Measurements from ENCODE around the gene ADCY4. TPM values are rescaled to one million over a fixed set of nuclear protein-coding genes. Genes with fewer than 3 reads are reported as not detected.

Gene ADCY4
- total and polyA plus RNA-seq, 4 donors = 22.6 to 42.8 (median 36.0) TPM

DNA sequence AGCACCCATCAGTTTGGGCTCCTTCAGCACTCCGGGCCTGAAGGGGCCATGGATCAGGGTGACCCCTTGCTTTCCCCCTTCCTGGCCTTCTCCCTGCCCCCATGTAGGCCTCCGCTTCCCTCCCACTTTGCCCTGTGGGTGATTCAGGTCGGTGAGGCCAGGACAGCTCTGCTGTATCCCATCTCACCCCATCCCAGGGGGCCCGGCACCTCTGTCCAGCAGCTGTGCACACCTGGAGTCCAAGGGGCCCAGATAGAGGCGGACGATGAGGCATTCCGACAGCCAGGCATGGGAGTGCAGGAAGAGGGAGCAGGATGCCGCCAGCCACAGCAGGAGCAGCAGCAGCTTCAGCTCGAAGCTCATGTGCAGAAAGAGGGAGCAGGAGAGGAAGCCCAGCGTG, 12.2 kb downstream of the ADCY4 start:
- TF ChIP-seq, protein P1, sequence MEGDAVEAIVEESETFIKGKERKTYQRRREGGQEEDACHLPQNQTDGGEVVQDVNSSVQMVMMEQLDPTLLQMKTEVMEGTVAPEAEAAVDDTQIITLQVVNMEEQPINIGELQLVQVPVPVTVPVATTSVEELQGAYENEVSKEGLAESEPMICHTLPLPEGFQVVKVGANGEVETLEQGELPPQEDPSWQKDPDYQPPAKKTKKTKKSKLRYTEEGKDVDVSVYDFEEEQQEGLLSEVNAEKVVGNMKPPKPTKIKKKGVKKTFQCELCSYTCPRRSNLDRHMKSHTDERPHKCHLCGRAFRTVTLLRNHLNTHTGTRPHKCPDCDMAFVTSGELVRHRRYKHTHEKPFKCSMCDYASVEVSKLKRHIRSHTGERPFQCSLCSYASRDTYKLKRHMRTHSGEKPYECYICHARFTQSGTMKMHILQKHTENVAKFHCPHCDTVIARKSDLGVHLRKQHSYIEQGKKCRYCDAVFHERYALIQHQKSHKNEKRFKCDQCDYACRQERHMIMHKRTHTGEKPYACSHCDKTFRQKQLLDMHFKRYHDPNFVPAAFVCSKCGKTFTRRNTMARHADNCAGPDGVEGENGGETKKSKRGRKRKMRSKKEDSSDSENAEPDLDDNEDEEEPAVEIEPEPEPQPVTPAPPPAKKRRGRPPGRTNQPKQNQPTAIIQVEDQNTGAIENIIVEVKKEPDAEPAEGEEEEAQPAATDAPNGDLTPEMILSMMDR (IDR thresholded peaks at IDR 0.05; ENCODE audit: control extremely low read depth, extremely low read depth) = no peak
- H3K27ac ChIP-seq (ENCODE audit: low read depth in 1 of 2, low read length in 1 of 2) = no peak overlapping the region
- peaks cover 0 to 7% (median 0%) of the 10 kb centered on the region in 5 donors for H3K4me1 ChIP-seq (ENCODE audit: control insufficient read depth in 5 of 5, insufficient read depth in 5 of 5, low read length in 5 of 5)
- no peak overlapping the region for H3K4me3 ChIP-seq
- no peak overlapping the region for H3K9ac ChIP-seq (ENCODE audit: insufficient read depth in 1 of 2, low read length in 2 of 2)
- WGBS, 2 donors = 82 to 90% methylated on average over 10 of the region's 10 CpGs
- no peaks in the 10 kb centered on the region for H3K9me3 ChIP-seq (ENCODE audit: control insufficient read depth in 4 of 4, insufficient read depth in 3 of 4, low read length in 3 of 4)
- DNase-seq (no peak), ATAC-seq (ENCODE audit: insufficient read depth, low FRiP score) (no peak)
- H3K27me3 ChIP-seq (ENCODE audit: control insufficient read depth in 3 of 3, insufficient read depth in 3 of 3, low read length in 2 of 3) = peaks cover 0 to 19% (median 11%) of the 10 kb centered on the region in 3 donors
- H3K36me3 ChIP-seq (ENCODE audit: control insufficient read depth in 4 of 4, insufficient read depth in 4 of 4, low read length in 4 of 4) = peaks cover 0 to 1% (median 0%) of the 10 kb centered on the region in 4 donors

DNA sequence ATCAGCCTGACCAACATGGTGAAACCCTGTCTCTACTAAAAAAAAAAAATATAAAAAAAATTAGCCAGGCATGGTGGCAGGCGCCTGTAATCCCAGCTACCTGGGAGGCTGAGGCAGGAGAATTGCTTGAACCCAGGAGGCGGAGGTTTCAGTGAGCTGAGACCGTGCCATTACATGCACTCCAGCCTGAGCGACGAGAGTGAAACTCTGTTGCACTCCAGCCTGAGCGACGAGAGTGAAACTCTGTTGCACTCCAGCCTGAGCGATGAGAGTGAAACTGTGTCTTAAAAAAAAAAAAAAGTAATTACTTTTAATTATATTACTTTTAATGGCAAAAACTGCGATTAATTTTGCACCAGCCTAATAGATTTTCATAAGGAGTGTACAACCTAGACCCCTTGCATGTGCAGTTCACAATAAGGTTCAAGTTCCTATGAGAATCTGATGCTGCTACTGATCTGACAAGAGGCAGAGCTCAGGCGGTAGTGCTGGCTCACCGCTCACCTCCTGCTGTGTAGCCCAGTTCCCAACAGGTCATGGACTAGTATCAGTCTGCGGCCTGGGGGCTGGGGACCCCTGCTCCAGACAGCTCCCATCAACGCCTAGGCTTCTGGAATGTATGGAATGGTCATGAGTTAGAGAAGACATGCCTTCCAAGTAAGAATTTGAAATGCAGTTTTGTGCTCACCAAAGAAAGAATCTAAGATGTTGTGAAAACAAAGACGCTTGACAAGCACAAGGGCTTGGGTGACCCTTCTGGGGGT, 13.5 kb downstream of the ADCY4 start:
- Histone ChIP-seq H3K27me3 (ENCODE audit: control insufficient read depth in 3 of 3, insufficient read depth in 3 of 3, low read length in 2 of 3) (peaks cover 0 to 31% (median 23%) of the 10 kb centered on the region in 3 donors), H3K9ac (ENCODE audit: insufficient read depth in 1 of 2, low read length in 2 of 2) (no peak overlapping the region), H3K9me3 (ENCODE audit: control insufficient read depth in 4 of 4, insufficient read depth in 3 of 4, low read length in 3 of 4) (no peaks in the 10 kb centered on the region), H3K4me1 (ENCODE audit: control insufficient read depth in 5 of 5, insufficient read depth in 5 of 5, low read length in 5 of 5) (peaks cover 0 to 9% (median 5%) of the 10 kb centered on the region in 5 donors), H3K36me3 (ENCODE audit: control insufficient read depth in 4 of 4, insufficient read depth in 4 of 4, low read length in 4 of 4) (peaks cover 0 to 1% (median 0%) of the 10 kb centered on the region in 4 donors), H3K4me3 (no peak overlapping the region), H3K27ac (ENCODE audit: low read depth in 1 of 2, low read length in 1 of 2) (no peak overlapping the region)
- 91 to 94% methylated on average over 14 of the region's 14 CpGs for WGBS, 2 donors
- TF ChIP-seq, protein P1 (IDR thresholded peaks at IDR 0.05; ENCODE audit: control extremely low read depth, extremely low read depth) = no peak
- no peak for DNase-seq
- no peak for ATAC-seq (ENCODE audit: insufficient read depth, low FRiP score)

DNA sequence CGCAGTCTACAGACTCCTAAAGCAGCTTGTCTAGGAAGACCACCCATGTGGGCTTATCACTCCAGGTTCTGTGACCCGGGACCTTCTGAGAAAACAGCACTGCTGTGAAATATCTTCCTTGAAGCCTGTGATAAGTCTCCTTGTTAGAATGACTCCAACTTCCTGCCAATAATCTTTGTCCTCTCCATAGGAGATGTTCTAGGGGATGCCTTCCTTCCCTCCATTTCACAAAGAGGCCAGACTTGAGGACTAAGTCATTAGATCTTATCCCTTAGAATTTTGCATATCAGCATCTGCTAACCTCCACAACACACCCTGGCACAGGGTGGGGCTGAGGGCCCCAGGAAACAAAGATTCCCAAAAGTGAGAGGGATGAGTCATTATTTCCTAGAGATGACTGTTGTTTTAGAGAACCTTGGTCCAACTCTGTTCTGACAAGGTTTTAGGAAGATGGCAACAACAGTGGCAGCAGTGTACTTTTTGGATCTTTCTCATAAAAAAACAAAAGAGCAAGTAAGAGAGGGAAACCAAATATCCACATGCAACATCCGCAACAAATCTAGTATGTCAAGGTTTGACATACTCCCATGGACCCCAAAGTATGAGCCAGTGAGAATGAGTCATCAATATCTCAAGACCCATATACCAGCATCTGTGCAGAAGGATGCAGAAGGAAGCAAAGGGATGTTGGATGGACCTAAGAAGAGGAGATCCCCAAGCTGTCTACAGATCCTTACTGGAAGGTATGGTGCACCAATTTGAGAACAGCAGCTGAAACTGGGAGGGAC, 17.5 kb downstream of the ADCY4 start:
- ATAC-seq (ENCODE audit: insufficient read depth, low FRiP score) (no peak), DNase-seq (no peak)
- Histone ChIP-seq H3K27ac (ENCODE audit: low read depth in 1 of 2, low read length in 1 of 2) (no peak overlapping the region), H3K9me3 (ENCODE audit: control insufficient read depth in 4 of 4, insufficient read depth in 3 of 4, low read length in 3 of 4) (no peaks in the 10 kb centered on the region), H3K27me3 (ENCODE audit: control insufficient read depth in 3 of 3, insufficient read depth in 3 of 3, low read length in 2 of 3) (peaks cover 0 to 36% (median 23%) of the 10 kb centered on the region in 3 donors), H3K4me1 (ENCODE audit: control insufficient read depth in 5 of 5, insufficient read depth in 5 of 5, low read length in 5 of 5) (peaks cover 0 to 33% (median 5%) of the 10 kb centered on the region in 5 donors), H3K36me3 (ENCODE audit: control insufficient read depth in 4 of 4, insufficient read depth in 4 of 4, low read length in 4 of 4) (no peaks in the 10 kb centered on the region), H3K4me3 (no peak overlapping the region), H3K9ac (ENCODE audit: insufficient read depth in 1 of 2, low read length in 2 of 2) (no peak overlapping the region)
- WGBS, 2 donors = 86 to 88% methylated on average over 3 of the region's 3 CpGs
- TF ChIP-seq, protein P1 (IDR thresholded peaks at IDR 0.05; ENCODE audit: control extremely low read depth, extremely low read depth) = no peak
